ENCODE data around the gene CCNB1. TPM values are rescaled to one million over a fixed set of nuclear protein-coding genes. Genes with fewer than 3 reads are reported as not detected.
A peak's percentile ranks its signal among the peaks of the same experiment; 100 is the strongest.
"Not testable (repeated sequence)": the region's sequence is repeated elsewhere in the genome, so short reads cannot be mapped to it uniquely, and the experiment has no call there.

The CCNB1 gene
- total RNA-seq, 1 donor from 2014 or later: 3.6 TPM

DNA sequence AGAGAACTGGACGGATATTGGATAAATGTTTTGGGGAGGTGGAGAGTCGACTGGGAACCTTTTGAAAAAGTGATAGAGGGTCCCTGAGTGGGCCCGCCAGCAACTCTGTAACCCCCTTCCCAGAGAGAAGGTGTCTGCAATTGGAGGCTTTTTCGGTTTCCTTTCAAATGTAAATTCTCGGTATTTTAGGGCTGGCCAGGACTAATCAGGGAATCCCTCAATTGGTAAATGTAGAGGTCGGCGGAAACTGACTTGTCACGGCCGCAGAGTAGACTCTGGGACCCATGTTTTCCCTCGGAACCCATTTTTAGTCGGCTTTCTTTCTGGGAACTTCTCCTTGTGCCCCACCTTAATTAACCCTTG lies 524 bp downstream of the CCNB1 start:
- Histone ChIP-seq H3K4me3 (peak overlapping the region; percentile 62), H3K4me1 (peaks cover 11% of the 10 kb centered on the region), H3K27ac (no peak overlapping the region), H3K9me3 (no peaks in the 10 kb centered on the region), H3K36me3 (no peaks in the 10 kb centered on the region), H3K27me3 (no peaks in the 10 kb centered on the region)
- DNase-seq (no peak), ATAC-seq (no peak)
- TF ChIP-seq, protein P1, sequence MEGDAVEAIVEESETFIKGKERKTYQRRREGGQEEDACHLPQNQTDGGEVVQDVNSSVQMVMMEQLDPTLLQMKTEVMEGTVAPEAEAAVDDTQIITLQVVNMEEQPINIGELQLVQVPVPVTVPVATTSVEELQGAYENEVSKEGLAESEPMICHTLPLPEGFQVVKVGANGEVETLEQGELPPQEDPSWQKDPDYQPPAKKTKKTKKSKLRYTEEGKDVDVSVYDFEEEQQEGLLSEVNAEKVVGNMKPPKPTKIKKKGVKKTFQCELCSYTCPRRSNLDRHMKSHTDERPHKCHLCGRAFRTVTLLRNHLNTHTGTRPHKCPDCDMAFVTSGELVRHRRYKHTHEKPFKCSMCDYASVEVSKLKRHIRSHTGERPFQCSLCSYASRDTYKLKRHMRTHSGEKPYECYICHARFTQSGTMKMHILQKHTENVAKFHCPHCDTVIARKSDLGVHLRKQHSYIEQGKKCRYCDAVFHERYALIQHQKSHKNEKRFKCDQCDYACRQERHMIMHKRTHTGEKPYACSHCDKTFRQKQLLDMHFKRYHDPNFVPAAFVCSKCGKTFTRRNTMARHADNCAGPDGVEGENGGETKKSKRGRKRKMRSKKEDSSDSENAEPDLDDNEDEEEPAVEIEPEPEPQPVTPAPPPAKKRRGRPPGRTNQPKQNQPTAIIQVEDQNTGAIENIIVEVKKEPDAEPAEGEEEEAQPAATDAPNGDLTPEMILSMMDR (IDR thresholded peaks at IDR 0.05): no peak
- intact Hi-C loops (cut with DNase I): no loop called here

- Histone ChIP-seq H3K36me3 (no peaks in the 10 kb centered on the region), H3K27ac (no peak overlapping the region), H3K4me1 (peaks cover 11% of the 10 kb centered on the region), H3K9me3 (no peaks in the 10 kb centered on the region), H3K27me3 (no peaks in the 10 kb centered on the region), H3K4me3 (peak overlapping the region; percentile 62)
- ATAC-seq (no peak), DNase-seq (no peak)
- TF ChIP-seq, protein P1 (IDR thresholded peaks at IDR 0.05): no peak
- intact Hi-C loops (cut with DNase I): no loop called here
These were observed 979 bp downstream of the CCNB1 start for GRCh38 chr5:69167929-69168328.

DNA sequence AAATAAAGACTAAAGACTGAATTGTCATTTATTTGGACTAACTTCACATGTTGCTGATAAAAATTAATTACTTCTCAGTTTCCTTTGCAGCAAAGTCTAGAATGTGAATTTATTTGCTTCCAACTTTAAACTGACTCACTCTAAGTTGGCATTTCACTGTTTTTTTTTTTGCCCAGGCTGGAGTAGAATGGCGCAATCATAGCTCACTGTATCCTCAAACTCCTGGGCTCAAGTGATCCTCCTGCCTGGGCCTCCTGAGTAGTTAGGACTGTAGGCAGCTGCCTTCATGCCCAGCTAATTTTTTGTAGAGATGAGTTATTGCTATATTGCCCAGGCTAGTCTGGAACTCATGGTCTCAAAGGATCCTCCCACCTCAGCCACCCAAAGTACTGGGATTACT lies 3.5 kb downstream of the CCNB1 start:
- peaks cover 11% of the 10 kb centered on the region for H3K4me1 ChIP-seq
- intact Hi-C loops (cut with DNase I): no loop called here
- H3K4me3 ChIP-seq: no peak overlapping the region
- H3K27ac ChIP-seq: no peak overlapping the region
- peaks cover 6% of the 10 kb centered on the region for H3K36me3 ChIP-seq
- ATAC-seq (no peak), DNase-seq (no peak)
- no peaks in the 10 kb centered on the region for H3K9me3 ChIP-seq
- TF ChIP-seq, protein P1 (IDR thresholded peaks at IDR 0.05): no peak
- no peaks in the 10 kb centered on the region for H3K27me3 ChIP-seq

- H3K4me1 ChIP-seq: peaks cover 11% of the 10 kb centered on the region
- peaks cover 11% of the 10 kb centered on the region for H3K36me3 ChIP-seq
- no peaks in the 10 kb centered on the region for H3K27me3 ChIP-seq
- DNase-seq (no peak), ATAC-seq (no peak)
- TF ChIP-seq, protein P1 (IDR thresholded peaks at IDR 0.05): no peak
- H3K9me3 ChIP-seq: no peaks in the 10 kb centered on the region
- no peak overlapping the region for H3K27ac ChIP-seq
- H3K4me3 ChIP-seq: no peak overlapping the region
- intact Hi-C loops (cut with DNase I): no loop called here
These were observed 4.0 kb downstream of the CCNB1 start for GRCh38 chr5:69170969-69171368.

GRCh38 chr5:69181659-69182293 lies 14.8 kb downstream of the CCNB1 start:
- DNase-seq; H3K4me3 ChIP-seq; H3K4me1 ChIP-seq; ATAC-seq; H3K27me3 ChIP-seq; H3K27ac ChIP-seq; H3K9me3 ChIP-seq; H3K36me3 ChIP-seq; intact Hi-C loops (cut with DNase I): not testable (repeated sequence)

DNA sequence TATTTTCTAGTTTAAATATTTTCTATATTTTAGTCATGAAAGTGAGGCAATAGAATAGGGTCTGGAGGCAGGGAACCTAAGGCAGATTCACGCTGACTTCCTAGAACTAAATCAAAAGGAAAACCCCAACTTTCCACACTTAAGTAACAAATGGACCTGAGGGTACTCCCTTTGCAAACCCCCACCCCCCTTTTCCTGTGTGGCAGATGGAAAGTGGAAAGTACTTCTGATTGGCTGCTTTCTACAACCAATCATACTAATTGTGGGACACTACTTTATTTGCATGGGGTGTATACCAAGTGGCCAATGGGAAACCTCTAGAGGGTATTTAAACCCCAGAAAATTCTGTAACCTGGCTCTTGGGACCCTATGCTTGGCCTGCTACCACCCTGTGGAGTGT lies 17.7 kb downstream of the CCNB1 start:
- intact Hi-C loops (cut with DNase I): no loop called here
- no peak overlapping the region for H3K27ac ChIP-seq

More for the DNA sequence above, 17.7 kb downstream of the CCNB1 start:
- DNase-seq: no peak
- Histone ChIP-seq H3K36me3 (no peaks in the 10 kb centered on the region), H3K4me3 (no peak overlapping the region), H3K27me3 (no peaks in the 10 kb centered on the region), H3K9me3 (no peaks in the 10 kb centered on the region), H3K4me1 (peaks cover under 1% of the 10 kb centered on the region)
- TF ChIP-seq, protein P1 (IDR thresholded peaks at IDR 0.05): no peak
- ATAC-seq: no peak

All from upper lobe of right lung (tissue), 1 donor.